ENCODE measurements around the gene KATNB1. TPM values are rescaled to one million over a fixed set of nuclear protein-coding genes. Genes with fewer than 3 reads are reported as not detected.

The KATNB1 gene
- polyA plus RNA-seq, 1 experiment = 10.7 TPM

GRCh38 chr16:57724531-57724930 lies 11.0 kb upstream of the KATNB1 start:
- Histone ChIP-seq H3K4me3 (ENCODE audit: low read depth, low read length) (no peak overlapping the region), H3K27me3 (ENCODE audit: control insufficient read depth, insufficient read depth, low read length) (peaks cover 2% of the 10 kb centered on the region), H3K9me3 (ENCODE audit: control insufficient read depth, insufficient read depth, low read length) (no peaks in the 10 kb centered on the region; the same call in 1 of the 2 replicates), H3K27ac (ENCODE audit: low read depth, low read length) (no peak overlapping the region)
- POLR2A ChIA-PET = interaction anchor here (1.4 kb wide), 1 partner anchor 11 kb away, joined by 4 read pairs; the partner anchor contains the start of gene KATNB1
- DNase-seq (ENCODE audit: low read depth, low spot score) = no peak
- CTCF ChIA-PET = interaction anchor here (1.4 kb wide), 1 partner anchor 148 kb away, joined by 5 read pairs; no protein-coding TSS in a partner anchor
- no peak for TF ChIP-seq CTCF (IDR thresholded peaks at IDR 0.05; ENCODE audit: low read depth, low read length)

GRCh38 chr16:57725151-57725550 lies 10.4 kb upstream of the KATNB1 start:
- CTCF ChIA-PET = interaction anchor here (1.4 kb wide), 1 partner anchor 148 kb away, joined by 5 read pairs; no protein-coding TSS in a partner anchor
- no peak for TF ChIP-seq CTCF (IDR thresholded peaks at IDR 0.05; ENCODE audit: low read depth, low read length)

GRCh38 chr16:57725554-57725953 lies 10.0 kb upstream of the KATNB1 start:
- Histone ChIP-seq H3K4me3 (ENCODE audit: low read depth, low read length) (no peak overlapping the region), H3K27me3 (ENCODE audit: control insufficient read depth, insufficient read depth, low read length) (peaks cover 2% of the 10 kb centered on the region), H3K9me3 (ENCODE audit: control insufficient read depth, insufficient read depth, low read length) (no peaks in the 10 kb centered on the region; the same call in 1 of the 2 replicates), H3K27ac (ENCODE audit: low read depth, low read length) (no peak overlapping the region)
- DNase-seq (ENCODE audit: low read depth, low spot score) = no peak
- ChIA-PET POLR2A (interaction anchor here (1.4 kb wide), 1 partner anchor 10 kb away, joined by 4 read pairs; the partner anchor contains the start of gene KATNB1), CTCF (interaction anchor here (0.6 to 1.0 kb wide), 2 partner anchors 10 to 53 kb away, joined by 3 read pairs; no protein-coding TSS in a partner anchor)
- TF ChIP-seq CTCF (IDR thresholded peaks at IDR 0.05; ENCODE audit: low read depth, low read length) = no peak

More at GRCh38 chr16:57725151-57725550, 10.4 kb upstream of the KATNB1 start:
- peaks cover 2% of the 10 kb centered on the region for H3K27me3 ChIP-seq (ENCODE audit: control insufficient read depth, insufficient read depth, low read length)
- no peak overlapping the region for H3K4me3 ChIP-seq (ENCODE audit: low read depth, low read length)
- H3K9me3 ChIP-seq (ENCODE audit: control insufficient read depth, insufficient read depth, low read length) = no peaks in the 10 kb centered on the region; the same call in 1 of the 2 replicates
- no peak overlapping the region for H3K27ac ChIP-seq (ENCODE audit: low read depth, low read length)
- no peak for DNase-seq (ENCODE audit: low read depth, low spot score)
- POLR2A ChIA-PET = interaction anchor here (1.4 kb wide), 1 partner anchor 10 kb away, joined by 4 read pairs; the partner anchor contains the start of gene KATNB1

GRCh38 chr16:57725976-57726375 lies 9.6 kb upstream of the KATNB1 start:
- POLR2A ChIA-PET = no interaction called here
- no peak for DNase-seq (ENCODE audit: low read depth, low spot score)

More at GRCh38 chr16:57725976-57726375, 9.6 kb upstream of the KATNB1 start:
- no peak for TF ChIP-seq CTCF (IDR thresholded peaks at IDR 0.05; ENCODE audit: low read depth, low read length)
- CTCF ChIA-PET = interaction anchor here (0.6 to 1.0 kb wide), 2 partner anchors 9 to 54 kb away, joined by 3 read pairs; no protein-coding TSS in a partner anchor
- Histone ChIP-seq H3K4me3 (ENCODE audit: low read depth, low read length) (no peak overlapping the region), H3K9me3 (ENCODE audit: control insufficient read depth, insufficient read depth, low read length) (no peaks in the 10 kb centered on the region; the same call in 1 of the 2 replicates), H3K27ac (ENCODE audit: low read depth, low read length) (no peak overlapping the region), H3K27me3 (ENCODE audit: control insufficient read depth, insufficient read depth, low read length) (peaks cover 2% of the 10 kb centered on the region)
